HepG2 (cell line): ENCODE data around the gene KIAA1217.

Source experiments
- BRCA1 ChIP-seq: sonication (generic); formaldehyde crosslinking; IDR thresholded peaks from 2 replicates; pipeline ENCODE4 v1.4.0; 2020; ENCODE audit warnings: missing genetic modification reagents
- CEBPB ChIP-seq: IDR thresholded peaks from 2 replicates; pipeline ENCODE4 v1.6.1; 2011; ENCODE audit warnings: low read depth, low read length, improper control_type of control experiment, borderline replicate concordance
- EZH2 ChIP-seq: conservative IDR thresholded peaks from 2 replicates; pipeline ENCODE4 v1.6.1; 2012; ENCODE audit warnings: mild to moderate bottlenecking, low read depth, low read length, moderate library complexity
- FOXK1 ChIP-seq: sonication (generic); formaldehyde crosslinking; IDR thresholded peaks from 2 replicates; pipeline ENCODE4 v1.4.0; 2020; ENCODE audit warnings: low read depth, missing genetic modification reagents, borderline replicate concordance
- RFX5 ChIP-seq: IDR thresholded peaks from 2 replicates; pipeline ENCODE4 v1.6.1; 2011; ENCODE audit warnings: low read depth, low read length, improper control_type of control experiment
- TAF1 ChIP-seq: sonication (generic); formaldehyde crosslinking; IDR thresholded peaks from 2 replicates; pipeline ENCODE4 v1.4.0; 2020; ENCODE audit warnings: missing genetic modification reagents
- TF ChIP-seq, protein P1 (sequence below): sonication (generic); formaldehyde crosslinking; IDR thresholded peaks from 2 replicates; pipeline ENCODE4 v1.5.0; 2020; ENCODE audit warnings: mild to moderate bottlenecking, missing genetic modification reagents, moderate library complexity

- TF ChIP-seq, protein P1, sequence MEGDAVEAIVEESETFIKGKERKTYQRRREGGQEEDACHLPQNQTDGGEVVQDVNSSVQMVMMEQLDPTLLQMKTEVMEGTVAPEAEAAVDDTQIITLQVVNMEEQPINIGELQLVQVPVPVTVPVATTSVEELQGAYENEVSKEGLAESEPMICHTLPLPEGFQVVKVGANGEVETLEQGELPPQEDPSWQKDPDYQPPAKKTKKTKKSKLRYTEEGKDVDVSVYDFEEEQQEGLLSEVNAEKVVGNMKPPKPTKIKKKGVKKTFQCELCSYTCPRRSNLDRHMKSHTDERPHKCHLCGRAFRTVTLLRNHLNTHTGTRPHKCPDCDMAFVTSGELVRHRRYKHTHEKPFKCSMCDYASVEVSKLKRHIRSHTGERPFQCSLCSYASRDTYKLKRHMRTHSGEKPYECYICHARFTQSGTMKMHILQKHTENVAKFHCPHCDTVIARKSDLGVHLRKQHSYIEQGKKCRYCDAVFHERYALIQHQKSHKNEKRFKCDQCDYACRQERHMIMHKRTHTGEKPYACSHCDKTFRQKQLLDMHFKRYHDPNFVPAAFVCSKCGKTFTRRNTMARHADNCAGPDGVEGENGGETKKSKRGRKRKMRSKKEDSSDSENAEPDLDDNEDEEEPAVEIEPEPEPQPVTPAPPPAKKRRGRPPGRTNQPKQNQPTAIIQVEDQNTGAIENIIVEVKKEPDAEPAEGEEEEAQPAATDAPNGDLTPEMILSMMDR (CRISPR knock-in tag) = no peak
- TF ChIP-seq TAF1 (CRISPR knock-in tag) (no peak), RFX5 (no peak), CEBPB (no peak), FOXK1 (no peak), BRCA1 (no peak), EZH2 (no peak)
Observed at GRCh38 chr10:24571870-24572450, 363.0 kb downstream of the KIAA1217 start.
